Common myeloid progenitor, CD34-positive (primary cell): Measurements from ENCODE around the gene SFXN2. TPM values are rescaled to one million over a fixed set of nuclear protein-coding genes. Genes with fewer than 3 reads are reported as not detected.
"Not testable (repeated sequence)": the region's sequence is repeated elsewhere in the genome, so short reads cannot be mapped to it uniquely, and the experiment has no call there.

ENCODE experiments used
- CTCF ChIA-PET: fragments of 350-600 bp; sonication (Branson Sonifier 250); formaldehyde crosslinking; loops from one replicate; lab custom pipeline; 2021; ENCODE audit warnings: antibody characterized with exemption; lab: Charles Lee
- POLR2A ChIA-PET: fragments of 350-600 bp; sonication (Branson Sonifier 250); formaldehyde crosslinking; loops from one replicate; lab custom pipeline; 2021; ENCODE audit warnings: antibody characterized with exemption; lab: Charles Lee
- DNase-seq, 3 donors: peaks; one replicate each; pipeline versions ENCODE4 v3.0.0 to v3.0.0-alpha.2; 2013
- H3K27ac ChIP-seq, 2 experiments: 1 replicate in 1 of 2; 2 replicates in 1 of 2; pipeline ENCODE4 v1.7.0; 2013; ENCODE audit warnings: inconsistent platforms in 2 of 2, low read length in 2 of 2, mild to moderate bottlenecking in 2 of 2, low read depth in 1 of 2, moderate library complexity in 1 of 2; ENCODE audit not compliant: severe bottlenecking in 2 of 2, insufficient read depth in 1 of 2, poor library complexity in 1 of 2
- H3K27me3 ChIP-seq, 5 experiments: replicated peaks in 2 of 5; 1 replicate in 3 of 5; 2 replicates in 2 of 5; pipeline versions ENCODE4 v1.6.1 to v1.7.0; 2013; ENCODE audit warnings: low read length in 4 of 5, mild to moderate bottlenecking in 2 of 5, moderate library complexity in 2 of 5, inconsistent platforms in 1 of 5; ENCODE audit not compliant: insufficient read depth in 5 of 5, control insufficient read depth in 4 of 5
- H3K36me3 ChIP-seq, 4 experiments: 1 replicate in 2 of 4; 2 replicates in 2 of 4; pipeline versions ENCODE4 v1.6.1 to v1.7.0; 2013; ENCODE audit warnings: low read length in 3 of 4, control low read depth in 1 of 4, mild to moderate bottlenecking in 1 of 4; ENCODE audit not compliant: control insufficient read depth in 4 of 4, insufficient read depth in 4 of 4
- H3K4me1 ChIP-seq, 4 experiments: 1 replicate in 3 of 4; 2 replicates in 1 of 4; pipeline versions ENCODE4 v1.6.1 to v1.7.1; 2013; ENCODE audit warnings: low read length in 3 of 4, mild to moderate bottlenecking in 3 of 4, control low read depth in 1 of 4, inconsistent platforms in 1 of 4, moderate library complexity in 1 of 4; ENCODE audit not compliant: control insufficient read depth in 4 of 4, insufficient read depth in 4 of 4; ENCODE audit errors: control extremely low read depth in 1 of 4
- H3K4me3 ChIP-seq, 7 experiments: 1 replicate in 4 of 7; 2 replicates in 3 of 7; pipeline versions ENCODE4 v1.5.1 to v1.7.0; 2013; ENCODE audit warnings: mild to moderate bottlenecking in 7 of 7, low read length in 6 of 7, moderate library complexity in 6 of 7, inconsistent platforms in 2 of 7, low read depth in 2 of 7, control low read depth in 1 of 7; ENCODE audit not compliant: insufficient read depth in 4 of 7, control insufficient read depth in 1 of 7; ENCODE audit errors: extremely low read depth in 1 of 7
- H3K9me3 ChIP-seq, 5 experiments: 1 replicate in 4 of 5; 2 replicates in 1 of 5; pipeline versions ENCODE4 v1.6.1 to v1.7.1; 2013; ENCODE audit warnings: low read length in 4 of 5, mild to moderate bottlenecking in 2 of 5, inconsistent platforms in 1 of 5, low read depth in 1 of 5, moderate library complexity in 1 of 5; ENCODE audit not compliant: control insufficient read depth in 4 of 5, insufficient read depth in 2 of 5; ENCODE audit errors: control extremely low read depth in 1 of 5
- WGBS: methylation state at CpG from one replicate; pipeline ENCODE4 v1.1.5; 2013; ENCODE audit not compliant: insufficient coverage; 5-methylcytosine and 5-hydroxymethylcytosine counted together
- polyA plus RNA-seq: library from polyadenylated mRNA; unstranded; fragments of 120-200 nt; gene quantifications from one replicate; pipeline ENCODE4 v1.2.1, GENCODE V29; 2013

Gene SFXN2, protein sequence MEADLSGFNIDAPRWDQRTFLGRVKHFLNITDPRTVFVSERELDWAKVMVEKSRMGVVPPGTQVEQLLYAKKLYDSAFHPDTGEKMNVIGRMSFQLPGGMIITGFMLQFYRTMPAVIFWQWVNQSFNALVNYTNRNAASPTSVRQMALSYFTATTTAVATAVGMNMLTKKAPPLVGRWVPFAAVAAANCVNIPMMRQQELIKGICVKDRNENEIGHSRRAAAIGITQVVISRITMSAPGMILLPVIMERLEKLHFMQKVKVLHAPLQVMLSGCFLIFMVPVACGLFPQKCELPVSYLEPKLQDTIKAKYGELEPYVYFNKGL
- 13.7 TPM for polyA plus RNA-seq

- H3K4me3 ChIP-seq: peak within 1 kb of the TSS; percentile 84 to 100 (median 96)
- WGBS: 6% methylated on average over 44 of the region's 46 CpGs
- peak in 2 of 3 donors; percentile 23 to 34 for DNase-seq
- H3K36me3 ChIP-seq: peaks cover 0 to 8% (median 2%) of the 10 kb centered on the region in 4 experiments
- H3K4me1 ChIP-seq: peaks cover 8 to 55% (median 30%) of the 10 kb centered on the region in 4 experiments
- no peaks in the 10 kb centered on the region for H3K9me3 ChIP-seq
- CTCF ChIA-PET: interaction anchor here (1.2 to 10.0 kb wide), 3 partner anchors 12 to 38 kb away, joined by 3 to 86 read pairs (median 34); no protein-coding TSS in a partner anchor
- peak within 1 kb of the TSS; percentile 90 to 97 for H3K27ac ChIP-seq
- POLR2A ChIA-PET: interaction anchor here (2.0 kb wide), 1 partner anchor 29 kb away, joined by 5 read pairs; the partner anchor contains the start of gene WBP1L
- no peaks in the 10 kb centered on the region for H3K27me3 ChIP-seq
Measured at GRCh38 chr10:102714621-102715455, at the start of gene SFXN2. SFXN2 (plus strand) TSS chr10:102714636; CDS start chr10:102726637, 12,001 bp downstream.

- no peak for DNase-seq
- H3K4me3 ChIP-seq: no peak overlapping the region
- 90% methylated on average over 9 of the region's 9 CpGs for WGBS
- H3K27me3 ChIP-seq: no peaks in the 10 kb centered on the region
- H3K27ac ChIP-seq: no peak overlapping the region
- POLR2A ChIA-PET: no interaction called here
- peaks cover 0 to 36% (median 15%) of the 10 kb centered on the region in 4 experiments for H3K4me1 ChIP-seq
- no peaks in the 10 kb centered on the region for H3K36me3 ChIP-seq
- no peaks in the 10 kb centered on the region for H3K9me3 ChIP-seq
- CTCF ChIA-PET: interaction anchor here (0.8 to 2.7 kb wide), 4 partner anchors 9 to 70 kb away, joined by 3 to 13 read pairs (median 5); no protein-coding TSS in a partner anchor
Measured at GRCh38 chr10:102665904-102666509, 48.4 kb upstream of the SFXN2 start.

DNA sequence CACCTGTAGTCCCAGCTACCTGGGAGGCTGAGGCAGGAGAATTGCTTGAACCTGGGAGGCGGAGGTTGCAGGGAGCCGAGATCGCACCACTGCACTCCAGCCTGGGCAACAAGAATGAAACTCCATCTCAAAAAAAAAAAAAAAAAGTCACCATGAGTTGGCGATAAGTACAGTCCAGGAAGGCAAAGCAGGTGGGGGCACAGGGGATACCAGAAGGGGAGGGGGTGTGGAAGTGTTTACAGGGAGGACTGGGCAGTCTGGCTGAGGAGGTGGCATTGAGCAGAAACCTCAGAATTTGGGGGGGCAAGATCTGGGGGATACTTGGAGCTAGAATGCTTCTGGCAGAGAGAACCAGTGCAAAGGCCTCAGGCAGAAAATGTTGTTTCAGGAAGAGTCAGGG is 47.0 kb upstream of the SFXN2 start:
- peaks cover 0 to 26% (median 7%) of the 10 kb centered on the region in 4 experiments for H3K4me1 ChIP-seq
- H3K27me3 ChIP-seq, POLR2A ChIA-PET, H3K9me3 ChIP-seq, H3K27ac ChIP-seq, H3K4me3 ChIP-seq, H3K36me3 ChIP-seq: not testable (repeated sequence)
- peak in 2 of 3 donors; percentile 59 to 69 for DNase-seq
- CTCF ChIA-PET: interaction anchor here (0.9 to 1.3 kb wide), 4 partner anchors 10 to 46 kb away, joined by 3 to 4 read pairs (median 4); no protein-coding TSS in a partner anchor
- 60% methylated on average over 1 of the region's 4 CpGs for WGBS

- Histone ChIP-seq H3K27ac (no peak overlapping the region), H3K36me3 (no peaks in the 10 kb centered on the region), H3K4me3 (no peak overlapping the region), H3K9me3 (no peaks in the 10 kb centered on the region), H3K4me1 (peaks cover 2 to 36% (median 16%) of the 10 kb centered on the region in 4 experiments), H3K27me3 (no peaks in the 10 kb centered on the region)
- DNase-seq: no peak
- WGBS: 90% methylated on average over 9 of the region's 10 CpGs
- ChIA-PET POLR2A (no interaction called here), CTCF (interaction anchor here (0.6 to 2.5 kb wide), 12 partner anchors 10 to 57 kb away, joined by 3 to 12 read pairs (median 4); partner anchors contain the start of gene TRIM8)
Measured at GRCh38 chr10:102668326-102669107, 45.9 kb upstream of the SFXN2 start.

DNA sequence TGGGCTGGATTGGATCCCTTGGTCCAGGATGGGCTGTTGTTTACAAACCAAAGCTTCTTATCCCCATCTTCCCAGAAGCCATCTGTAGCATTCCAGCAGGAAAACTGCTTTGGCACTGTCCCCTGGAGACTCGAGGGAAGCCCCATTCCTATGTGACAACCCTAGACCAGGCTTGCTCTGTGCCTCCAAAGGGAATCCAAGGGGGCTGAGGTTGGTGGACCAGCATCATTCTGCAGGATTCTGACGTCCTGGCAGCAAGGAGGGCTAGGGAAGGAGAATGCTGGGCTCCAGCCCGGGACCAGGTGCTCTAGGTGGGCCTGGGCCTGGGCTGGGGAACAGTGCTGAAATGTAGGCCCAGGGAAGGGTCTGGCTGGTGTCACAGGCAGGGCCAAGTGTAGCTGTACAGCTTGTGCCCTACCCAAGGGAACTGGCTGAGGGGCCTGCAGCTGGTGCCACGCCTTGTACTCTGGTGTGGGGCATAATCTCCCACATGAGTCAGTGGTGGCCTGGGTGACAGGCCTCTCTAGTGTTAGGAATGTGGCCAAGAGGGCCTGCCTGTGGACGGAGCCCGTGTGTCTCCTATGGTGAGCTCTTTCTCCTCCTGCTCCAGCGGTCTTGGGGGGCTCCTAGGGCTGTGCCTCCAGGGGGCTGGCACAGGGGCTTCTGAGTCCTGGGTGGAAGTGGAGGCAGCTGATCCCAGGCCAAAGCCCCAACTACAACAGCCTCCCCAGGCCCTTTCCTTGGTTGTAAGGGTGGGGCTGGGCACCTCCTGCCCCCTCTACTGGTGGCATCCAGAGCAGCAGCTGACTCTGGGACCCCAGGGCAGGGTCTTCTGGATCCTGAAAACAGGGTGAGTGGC is 45.0 kb upstream of the SFXN2 start:
- H3K4me3 ChIP-seq: no peak overlapping the region
- peaks cover 5 to 45% (median 25%) of the 10 kb centered on the region in 4 experiments for H3K4me1 ChIP-seq
- no peak overlapping the region for H3K27ac ChIP-seq
- peak in 1 of 3 donors; percentile 39 for DNase-seq
- no peaks in the 10 kb centered on the region for H3K36me3 ChIP-seq
- ChIA-PET POLR2A (interaction anchor here (0.5 to 1.6 kb wide), 4 partner anchors 8 to 23 kb away, joined by 3 to 5 read pairs (median 3); no protein-coding TSS in a partner anchor), CTCF (interaction anchor here (0.6 to 2.5 kb wide), 15 partner anchors 8 to 74 kb away, joined by 3 to 13 read pairs (median 4); partner anchors contain the start of gene TRIM8)
- H3K9me3 ChIP-seq: no peaks in the 10 kb centered on the region
- WGBS: 90% methylated on average over 6 of the region's 7 CpGs
- no peaks in the 10 kb centered on the region for H3K27me3 ChIP-seq
